NCI-H1092 (cell line): ENCODE measurements around the gene USP32.

Experiments
- DNase-seq: peaks from one replicate; lab custom pipeline; 2025; lab: John Stamatoyannopoulos, UW

Gene USP32

DNA sequence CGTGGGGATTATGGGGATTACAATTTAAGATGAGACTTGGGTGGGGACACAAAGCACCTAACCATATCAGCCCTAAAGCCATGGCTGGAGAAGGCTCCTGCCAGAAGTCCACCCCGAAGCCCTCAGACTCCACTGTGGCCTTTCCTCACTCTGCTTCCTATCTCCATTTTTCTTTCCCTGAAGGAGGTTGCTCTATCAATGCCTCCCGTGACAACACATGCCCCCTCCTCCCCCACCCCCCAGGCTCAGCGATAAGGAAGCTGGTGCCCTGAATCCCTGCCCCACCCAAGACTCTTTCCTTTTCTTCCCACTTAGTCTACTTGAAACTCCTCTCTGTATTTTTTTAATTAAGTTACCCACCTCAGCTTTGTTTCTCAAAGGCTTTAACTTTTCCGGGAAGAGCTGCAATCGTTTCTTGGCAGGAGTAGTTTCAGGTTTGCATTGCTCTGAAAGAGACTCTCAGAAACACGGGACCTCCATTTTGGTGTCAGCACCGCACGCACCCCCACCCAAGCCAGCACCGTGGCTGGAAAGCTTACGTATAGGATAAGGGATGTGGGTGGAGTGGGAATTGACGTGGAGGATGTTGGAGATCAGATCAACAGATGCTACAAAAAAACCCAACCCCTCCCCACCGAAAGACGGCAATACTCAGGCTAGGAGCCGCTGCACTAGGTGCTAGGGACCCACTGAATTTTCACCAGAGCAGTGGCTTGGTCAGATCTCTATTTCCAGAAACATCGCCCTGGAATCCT lies 257.4 kb downstream of the USP32 start:
- DNase-seq = no peak

DNA sequence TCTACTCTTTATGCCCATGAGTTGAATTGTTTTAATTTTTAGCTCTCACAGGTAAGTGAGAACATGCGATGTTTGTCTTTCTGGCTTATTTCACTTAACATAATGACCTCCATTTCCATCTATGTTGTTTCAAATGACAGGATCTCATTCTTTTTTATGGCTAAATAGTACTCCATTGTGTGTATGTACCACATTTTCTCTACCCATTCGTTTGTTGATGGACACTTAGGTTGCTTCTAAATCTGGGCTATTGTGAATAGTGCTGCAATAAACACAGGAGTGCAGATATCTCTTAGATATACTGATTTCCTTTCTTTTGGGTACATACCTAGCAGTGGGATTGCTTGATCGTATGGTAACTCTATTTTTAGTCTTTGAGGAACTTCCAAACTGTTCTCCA lies 261.5 kb downstream of the USP32 start:
- no peak for DNase-seq

DNA sequence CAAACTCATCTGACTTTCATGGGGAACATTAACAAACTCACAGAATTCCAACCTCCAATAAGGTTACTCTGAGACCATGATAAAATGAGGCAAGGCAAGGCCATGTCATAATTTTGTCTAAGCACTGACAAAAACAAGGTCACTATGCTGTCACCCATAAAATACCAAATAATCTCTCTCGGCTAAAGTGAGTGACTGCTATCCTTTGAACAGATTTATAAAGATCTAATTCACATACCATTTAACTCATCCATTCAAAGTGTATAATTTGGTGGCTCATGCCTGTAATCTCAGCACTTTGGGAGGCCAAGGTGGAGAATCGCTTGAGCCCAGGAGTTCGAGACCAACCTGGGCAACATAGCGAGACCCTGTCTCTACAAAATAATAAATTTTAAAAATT lies 262.8 kb downstream of the USP32 start:
- DNase-seq = no peak
